T-helper 22 cell (primary cell): Measurements from ENCODE around the gene DPF1.

Experiments
- DNase-seq: peaks from one replicate; pipeline ENCODE4 v3.0.0-alpha.2; 2020; ENCODE audit warnings: low read depth

DPF1 gene

GRCh38 chr19:38163419-38164290 is 60.4 kb downstream of the DPF1 start:
- no peak for DNase-seq

DNA sequence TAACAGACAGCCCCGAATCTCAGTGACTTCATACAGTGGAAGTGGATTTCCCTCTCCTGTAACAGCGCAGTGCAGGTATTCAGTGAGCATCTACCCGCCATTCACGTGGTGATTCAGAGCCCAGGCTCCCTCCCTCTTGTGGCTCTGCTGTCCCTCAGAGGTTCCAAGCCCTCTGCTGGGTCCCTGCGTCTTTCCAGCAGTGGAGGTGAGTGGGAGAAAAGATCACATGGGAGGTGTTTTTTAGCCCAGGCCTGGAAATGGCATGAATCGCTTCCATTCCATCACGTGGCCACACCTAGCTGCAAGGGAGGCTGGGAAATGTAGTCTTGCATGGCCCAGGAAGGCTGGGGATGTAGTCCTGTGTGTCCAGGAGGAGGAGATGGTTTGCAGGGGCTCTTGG is 61.4 kb downstream of the DPF1 start:
- no peak for DNase-seq

GRCh38 chr19:38162094-38162493 is 61.9 kb downstream of the DPF1 start:
- DNase-seq: no peak
